Choroid plexus epithelial cell (primary cell): ENCODE results near the gene PROX1.

Experiments
- DNase-seq: peaks from one replicate; pipeline ENCODE4 v3.0.0-alpha.2; 2010; ENCODE audit warnings: low read depth
- H3K4me3 ChIP-seq: 2 replicates; pipeline ENCODE4 v1.5.1; 2011; ENCODE audit warnings: low read depth, mild to moderate bottlenecking, control low read depth, low read length, moderate library complexity
- TF ChIP-seq, protein P1 (sequence below): conservative IDR thresholded peaks from 2 replicates; pipeline ENCODE4 v1.5.1; 2011; ENCODE audit warnings: low read depth, mild to moderate bottlenecking, control low read depth, inconsistent platforms, low read length, moderate library complexity

PROX1 gene

DNA sequence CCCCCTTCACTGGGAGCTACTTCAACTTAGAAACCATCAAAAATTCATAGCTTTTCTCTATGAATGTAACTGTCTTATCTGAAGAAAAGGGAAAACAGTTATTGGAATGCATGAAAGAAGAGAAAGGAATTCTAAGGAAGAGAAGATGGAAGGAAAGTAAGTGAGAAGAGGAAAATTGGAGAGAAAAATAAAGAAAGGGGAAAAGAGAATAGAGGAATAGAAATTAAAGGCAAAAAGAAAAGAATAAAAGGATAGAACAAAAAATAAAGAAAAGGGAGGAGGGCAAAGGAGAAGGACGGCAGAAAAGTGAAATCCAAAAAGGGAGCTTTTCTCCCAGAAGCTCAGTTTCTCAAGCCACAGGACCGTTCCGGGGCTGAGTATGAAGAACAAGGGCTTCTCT, 9.9 kb upstream of the PROX1 start:
- H3K4me3 ChIP-seq = no peak overlapping the region
- TF ChIP-seq, protein P1, sequence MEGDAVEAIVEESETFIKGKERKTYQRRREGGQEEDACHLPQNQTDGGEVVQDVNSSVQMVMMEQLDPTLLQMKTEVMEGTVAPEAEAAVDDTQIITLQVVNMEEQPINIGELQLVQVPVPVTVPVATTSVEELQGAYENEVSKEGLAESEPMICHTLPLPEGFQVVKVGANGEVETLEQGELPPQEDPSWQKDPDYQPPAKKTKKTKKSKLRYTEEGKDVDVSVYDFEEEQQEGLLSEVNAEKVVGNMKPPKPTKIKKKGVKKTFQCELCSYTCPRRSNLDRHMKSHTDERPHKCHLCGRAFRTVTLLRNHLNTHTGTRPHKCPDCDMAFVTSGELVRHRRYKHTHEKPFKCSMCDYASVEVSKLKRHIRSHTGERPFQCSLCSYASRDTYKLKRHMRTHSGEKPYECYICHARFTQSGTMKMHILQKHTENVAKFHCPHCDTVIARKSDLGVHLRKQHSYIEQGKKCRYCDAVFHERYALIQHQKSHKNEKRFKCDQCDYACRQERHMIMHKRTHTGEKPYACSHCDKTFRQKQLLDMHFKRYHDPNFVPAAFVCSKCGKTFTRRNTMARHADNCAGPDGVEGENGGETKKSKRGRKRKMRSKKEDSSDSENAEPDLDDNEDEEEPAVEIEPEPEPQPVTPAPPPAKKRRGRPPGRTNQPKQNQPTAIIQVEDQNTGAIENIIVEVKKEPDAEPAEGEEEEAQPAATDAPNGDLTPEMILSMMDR = no peak
- no peak for DNase-seq

DNA sequence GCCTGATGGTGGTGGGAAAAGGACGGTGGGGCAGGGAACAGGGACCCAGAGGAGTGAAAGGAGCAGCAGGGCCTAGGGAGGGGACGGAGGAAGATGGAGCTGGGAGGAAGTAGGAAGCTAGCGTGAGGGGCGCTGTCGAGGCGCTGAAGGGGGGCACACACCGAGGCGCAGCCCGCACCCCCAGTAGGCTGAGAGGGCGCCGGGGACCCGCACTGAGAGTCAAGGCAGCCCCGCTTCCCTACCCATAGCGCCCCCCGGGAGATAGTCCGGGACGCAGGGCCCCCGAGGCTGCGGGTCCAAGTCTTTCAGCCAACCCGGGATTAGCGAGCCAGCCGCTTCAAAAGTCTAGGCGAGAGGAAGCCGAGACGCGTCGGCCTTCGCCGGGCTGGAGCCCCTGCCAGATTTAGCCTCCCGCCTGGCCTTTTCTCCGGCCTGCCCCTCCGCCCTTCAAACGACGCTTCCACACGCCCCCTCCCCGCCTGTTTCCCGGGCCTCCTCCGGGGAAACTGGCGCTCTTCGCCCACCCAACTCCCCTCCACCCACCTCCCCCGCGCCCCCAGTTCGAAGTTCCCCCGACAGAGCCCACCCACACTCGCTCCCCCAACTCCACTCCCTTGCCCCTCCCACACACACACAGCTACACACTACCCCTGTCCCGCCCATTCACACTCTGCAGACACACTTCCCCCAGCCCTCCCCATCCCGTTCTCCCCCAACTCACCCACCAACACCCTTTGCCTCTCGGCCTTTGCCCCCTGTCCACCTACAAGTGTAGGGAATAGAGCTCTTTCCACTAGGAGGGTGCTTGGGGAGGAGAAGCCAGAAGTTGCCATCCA, 7.8 kb upstream of the PROX1 start:
- no peak overlapping the region for H3K4me3 ChIP-seq
- TF ChIP-seq, protein P1 = no peak
- no peak for DNase-seq

DNA sequence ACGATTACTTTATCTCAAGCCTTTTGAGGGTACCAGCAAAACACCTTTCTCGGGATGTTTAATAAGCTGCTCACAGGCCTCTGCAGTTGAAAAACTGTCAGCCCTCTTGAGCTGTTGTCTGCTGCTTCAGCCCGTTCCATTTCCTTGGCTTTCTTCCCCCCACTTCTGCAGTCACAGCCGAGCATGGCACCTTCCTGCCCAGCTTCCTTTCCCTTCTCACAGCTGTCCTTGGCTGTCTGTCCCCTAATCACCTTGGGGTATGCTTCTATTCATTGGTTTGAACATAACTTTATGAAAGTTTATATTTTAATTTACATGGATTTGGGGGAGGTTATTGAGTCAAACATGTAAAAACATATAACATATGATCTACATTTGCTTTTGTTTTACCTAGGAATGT, 6.9 kb upstream of the PROX1 start:
- H3K4me3 ChIP-seq = no peak overlapping the region
- TF ChIP-seq, protein P1 = no peak
- no peak for DNase-seq

DNA sequence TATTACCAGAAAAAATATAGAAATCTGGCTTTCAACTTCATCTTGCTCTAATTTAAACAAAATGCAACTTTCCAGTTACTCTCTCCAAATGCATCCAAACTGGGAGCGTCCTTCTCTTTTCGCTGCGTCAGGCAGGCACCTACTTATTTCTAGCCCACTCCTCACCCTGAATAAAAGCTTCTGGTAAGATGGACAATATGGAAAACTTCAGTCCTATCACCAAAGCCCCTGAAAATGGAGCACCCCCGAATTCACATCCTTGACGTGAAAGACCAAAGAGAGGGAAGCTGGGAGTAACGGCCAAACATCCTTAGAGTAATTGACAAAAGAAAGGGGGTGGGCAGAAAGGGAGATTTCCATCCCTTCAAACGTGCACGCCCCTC, 5.5 kb upstream of the PROX1 start:
- TF ChIP-seq, protein P1 = no peak
- no peak for DNase-seq
- no peak overlapping the region for H3K4me3 ChIP-seq

DNA sequence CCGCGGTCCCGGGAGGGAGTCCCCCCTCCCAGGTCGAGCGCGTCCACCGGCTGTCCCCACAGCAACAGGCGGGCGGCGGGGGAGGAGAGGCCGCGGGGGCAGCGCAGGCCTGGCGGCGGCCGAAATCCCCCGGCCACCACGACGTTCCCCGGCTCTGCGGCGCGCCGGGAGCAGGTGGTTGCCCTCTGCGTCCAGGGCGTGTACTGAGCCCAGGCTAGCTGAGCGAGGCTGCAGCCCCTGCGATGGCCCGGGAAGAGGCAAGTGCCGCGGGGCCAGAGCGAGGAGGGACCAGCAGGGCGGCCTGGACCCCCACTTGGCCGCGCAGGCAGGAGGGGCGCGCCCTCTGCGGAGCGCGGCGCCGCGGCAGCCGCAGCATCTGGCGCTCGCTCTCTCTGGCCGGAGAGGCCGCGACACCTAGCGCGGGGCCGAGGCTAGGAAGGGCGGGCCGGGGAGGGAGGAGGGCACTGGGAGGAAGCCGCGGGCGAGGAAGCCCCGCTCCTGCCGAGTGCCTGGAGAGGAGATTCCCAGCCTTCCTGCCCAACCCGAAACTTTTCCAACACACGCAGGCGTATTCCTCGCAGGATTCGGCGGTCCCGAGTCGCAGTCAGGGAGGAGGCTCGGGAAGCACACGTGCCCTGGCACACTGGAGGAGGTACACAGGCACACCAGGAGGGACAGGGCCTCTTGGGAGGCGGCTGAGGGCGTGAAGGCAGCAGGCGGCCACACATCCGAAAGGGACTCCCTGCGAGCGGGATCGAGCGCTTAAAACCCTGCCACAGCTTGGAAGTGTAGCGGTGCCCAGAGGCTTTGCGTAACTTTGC, 4.9 kb upstream of the PROX1 start:
- H3K4me3 ChIP-seq = no peak overlapping the region

DNA sequence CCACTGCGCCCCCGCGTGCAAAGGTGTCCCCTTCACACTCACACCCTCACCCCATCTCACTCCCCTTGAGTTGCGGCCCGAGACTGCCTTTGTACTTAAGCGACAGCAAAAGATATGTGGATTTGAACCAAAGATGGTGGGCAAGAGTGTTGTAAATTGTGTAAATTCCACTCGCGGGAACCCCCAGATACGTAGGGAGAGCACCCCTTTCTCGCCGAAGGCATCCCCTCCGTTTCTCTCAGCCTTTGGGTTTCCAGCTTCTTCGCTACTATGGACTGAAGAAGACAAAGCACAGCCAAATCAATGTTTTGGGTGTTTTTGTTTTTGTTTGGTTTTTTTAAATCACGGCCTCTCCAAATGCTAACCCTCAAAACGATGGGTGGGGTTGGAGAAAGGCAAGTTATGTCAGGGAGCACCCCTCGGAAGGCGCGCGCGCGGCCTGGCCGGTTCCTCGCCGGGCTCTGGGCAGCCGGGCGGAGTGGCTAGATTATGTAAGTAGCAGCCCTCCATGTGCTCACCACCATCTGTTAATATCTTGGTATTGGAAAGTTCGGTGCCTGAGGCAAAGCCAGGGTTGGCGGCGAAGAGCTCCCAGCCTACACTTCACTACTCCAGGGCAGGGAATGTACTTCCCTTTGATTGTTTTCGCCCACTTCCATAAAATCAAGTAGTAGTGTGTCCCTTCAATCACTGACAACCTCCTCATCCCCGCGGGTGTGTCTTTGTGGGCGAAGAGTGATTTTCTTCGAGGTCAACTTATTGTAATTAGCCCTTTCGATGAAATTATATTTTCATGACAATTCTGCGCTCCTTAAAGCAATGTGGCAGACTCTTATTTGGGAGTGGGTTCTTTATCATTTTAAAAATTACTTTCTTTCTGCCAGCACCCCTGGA, 4.0 kb upstream of the PROX1 start:
- TF ChIP-seq, protein P1 = no peak
- H3K4me3 ChIP-seq = no peak overlapping the region
- DNase-seq = no peak

More for the DNA sequence above, 4.9 kb upstream of the PROX1 start:
- no peak for DNase-seq
- TF ChIP-seq, protein P1 = no peak
